HG03521 (cell line): ENCODE measurements around the gene RPL35.
A peak's percentile ranks its signal among the peaks of the same experiment; 100 is the strongest.

Experiments
- ATAC-seq: cut with Tn5 transposase; IDR thresholded peaks from one replicate; pipeline ENCODE4 v1.9.1; 2021; ENCODE audit warnings: mild to moderate bottlenecking, moderate library complexity; ENCODE audit not compliant: unreplicated experiment

The RPL35 gene

GRCh38 chr9:124877021-124877782, 15.4 kb upstream of the RPL35 start:
- ATAC-seq, result no peak

GRCh38 chr9:124875501-124875900, 13.7 kb upstream of the RPL35 start:
- no peak for ATAC-seq

GRCh38 chr9:124873664-124874063, 11.9 kb upstream of the RPL35 start:
- ATAC-seq, result no peak

- no peak for ATAC-seq
These were observed 9.4 kb upstream of the RPL35 start for GRCh38 chr9:124871156-124871561.

- no peak for ATAC-seq
These were observed 9.0 kb upstream of the RPL35 start for GRCh38 chr9:124870723-124871122.

GRCh38 chr9:124869986-124870560, 8.3 kb upstream of the RPL35 start:
- ATAC-seq, result peak; percentile 28

GRCh38 chr9:124869466-124869985, 7.8 kb upstream of the RPL35 start:
- ATAC-seq, result peak; percentile 1

- peak; percentile 57 for ATAC-seq
These were observed 7.0 kb upstream of the RPL35 start for GRCh38 chr9:124868511-124869465.

GRCh38 chr9:124863371-124863871, 1.7 kb upstream of the RPL35 start:
- ATAC-seq, result no peak

GRCh38 chr9:124860582-124861341, 995 bp downstream of the RPL35 start:
- ATAC-seq, result no peak

- no peak for ATAC-seq
These were observed 1.8 kb downstream of the RPL35 start for GRCh38 chr9:124859803-124860581.

- no peak for ATAC-seq
These were observed 3.3 kb downstream of the RPL35 start for GRCh38 chr9:124858330-124859046.

GRCh38 chr9:124857533-124858162, 4.1 kb downstream of the RPL35 start:
- ATAC-seq, result no peak

- ATAC-seq, result no peak
These were observed 5.6 kb downstream of the RPL35 start for GRCh38 chr9:124855944-124856765.

GRCh38 chr9:124855566-124855943, 6.2 kb downstream of the RPL35 start:
- ATAC-seq, result no peak

- ATAC-seq, result no peak
These were observed 6.9 kb downstream of the RPL35 start for GRCh38 chr9:124854822-124855221.

- no peak for ATAC-seq
These were observed 7.6 kb downstream of the RPL35 start for GRCh38 chr9:124854161-124854560.
